Medulla oblongata (tissue), 1 donor: Measurements from ENCODE around the gene KLHL5.
"Not testable (repeated sequence)": the region's sequence is repeated elsewhere in the genome, so short reads cannot be mapped to it uniquely, and the experiment has no call there.

Source experiments
- DNase-seq: peaks from one replicate; pipeline ENCODE4 v3.0.0-alpha.2; 2015; ENCODE audit errors: extremely low spot score

KLHL5 gene

GRCh38 chr4:39097290-39097689 is 35.3 kb downstream of the KLHL5 start:
- no peak for DNase-seq

DNA sequence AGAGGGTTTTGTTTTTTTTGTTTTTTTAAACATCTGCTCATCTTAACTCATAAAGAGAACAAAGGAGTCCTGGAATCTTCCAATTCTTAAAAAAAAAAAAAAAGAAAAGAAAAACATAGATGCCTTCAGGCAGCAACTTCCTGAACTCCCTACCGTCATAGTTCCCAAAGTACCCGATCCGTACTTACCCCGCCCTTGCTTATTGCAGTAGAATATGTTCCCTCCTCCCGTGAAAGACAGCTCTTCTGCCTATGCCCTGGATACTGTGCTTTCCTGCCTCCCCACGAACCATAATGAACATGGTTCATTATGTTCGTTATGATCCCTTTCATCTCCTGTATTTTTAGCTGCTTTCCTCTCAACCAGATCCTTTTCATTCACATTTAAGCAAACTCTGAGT is 40.3 kb downstream of the KLHL5 start:
- DNase-seq = no peak

DNA sequence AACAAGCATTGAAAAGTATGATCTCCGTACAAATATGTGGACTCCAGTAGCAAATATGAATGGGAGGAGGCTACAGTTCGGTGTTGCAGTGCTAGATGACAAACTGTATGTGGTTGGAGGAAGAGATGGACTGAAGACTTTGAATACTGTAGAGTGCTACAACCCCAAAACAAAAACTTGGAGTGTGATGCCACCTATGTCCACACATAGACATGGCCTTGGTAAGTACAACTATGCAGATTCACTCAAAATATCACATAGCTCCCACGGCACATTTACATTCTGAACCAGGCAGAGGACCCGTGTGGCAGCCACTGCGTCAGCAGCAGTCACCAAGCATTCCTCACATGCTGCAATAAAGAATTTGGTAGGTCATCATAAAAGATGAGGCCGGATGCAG is 41.3 kb downstream of the KLHL5 start:
- no peak for DNase-seq

DNA sequence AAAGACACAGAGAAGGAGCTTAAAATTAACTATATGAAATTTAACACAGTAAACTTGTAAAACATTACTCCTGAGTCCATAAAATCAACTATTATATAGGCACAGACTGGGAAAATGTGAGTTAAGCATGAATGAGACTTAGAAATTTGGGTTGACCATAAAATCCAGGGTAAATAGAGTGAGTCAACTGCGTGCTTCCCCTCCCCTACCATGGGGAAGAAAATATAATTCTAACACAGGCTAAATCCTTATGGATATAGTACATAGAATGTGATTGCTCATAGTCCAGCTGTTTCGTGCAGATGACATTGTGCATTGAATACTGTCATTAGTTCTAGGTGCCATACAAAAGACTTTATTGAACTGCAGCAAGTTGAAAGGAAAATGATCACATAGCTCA is 42.2 kb downstream of the KLHL5 start:
- no peak for DNase-seq

DNA sequence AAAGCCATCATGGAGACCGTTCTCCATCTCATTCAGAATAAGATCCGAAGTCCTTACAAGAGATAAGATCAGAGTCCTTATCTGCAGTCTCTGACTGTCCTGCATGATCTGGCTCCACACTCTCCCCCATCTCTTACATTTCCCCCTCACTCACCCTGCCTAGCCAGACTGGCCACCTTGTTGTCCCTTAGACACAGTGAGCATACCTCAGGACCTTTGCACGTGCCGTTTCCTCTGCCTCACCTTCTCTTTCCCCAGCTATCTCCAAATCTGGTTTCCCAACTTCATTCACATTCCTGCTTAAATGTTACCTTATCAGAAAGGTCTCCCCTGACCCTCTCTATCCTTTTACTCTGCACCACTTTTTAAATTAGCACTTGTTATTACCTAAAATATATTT is 44.0 kb downstream of the KLHL5 start:
- no peak for DNase-seq

- DNase-seq = no peak
Measured at GRCh38 chr4:39114436-39114835, 52.4 kb downstream of the KLHL5 start.

DNA sequence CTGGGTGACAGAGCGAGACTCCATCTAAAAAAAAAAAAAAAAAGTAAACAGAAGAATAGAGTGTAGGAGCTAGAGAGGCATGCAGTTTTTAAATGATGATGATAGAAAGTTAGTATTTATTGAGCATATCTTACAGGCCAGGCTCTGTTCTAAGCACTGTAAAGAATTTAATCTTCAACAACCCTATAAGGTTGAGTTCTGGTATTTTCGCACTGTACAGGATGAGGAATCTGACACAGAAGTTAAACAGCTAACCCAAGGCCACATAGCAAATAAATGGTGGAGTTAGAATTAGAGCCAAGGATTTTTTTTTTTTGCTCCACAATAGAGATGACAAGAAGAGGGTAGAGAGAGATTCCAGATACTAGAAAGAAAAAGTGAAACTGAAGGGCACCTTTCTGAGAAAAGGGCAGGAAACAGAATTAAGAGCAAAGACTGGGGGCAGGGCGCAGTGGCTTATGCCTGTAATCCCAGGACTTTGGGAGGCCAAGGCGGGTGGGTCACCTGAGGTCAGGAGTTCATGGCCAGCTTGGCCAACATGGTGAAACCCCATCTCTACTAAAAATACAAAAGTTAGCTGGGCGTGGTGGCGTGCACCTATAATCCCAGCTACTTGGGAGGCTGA is 56.1 kb downstream of the KLHL5 start:
- DNase-seq = no peak

GRCh38 chr4:39120418-39120817 is 58.4 kb downstream of the KLHL5 start:
- DNase-seq = no peak

DNA sequence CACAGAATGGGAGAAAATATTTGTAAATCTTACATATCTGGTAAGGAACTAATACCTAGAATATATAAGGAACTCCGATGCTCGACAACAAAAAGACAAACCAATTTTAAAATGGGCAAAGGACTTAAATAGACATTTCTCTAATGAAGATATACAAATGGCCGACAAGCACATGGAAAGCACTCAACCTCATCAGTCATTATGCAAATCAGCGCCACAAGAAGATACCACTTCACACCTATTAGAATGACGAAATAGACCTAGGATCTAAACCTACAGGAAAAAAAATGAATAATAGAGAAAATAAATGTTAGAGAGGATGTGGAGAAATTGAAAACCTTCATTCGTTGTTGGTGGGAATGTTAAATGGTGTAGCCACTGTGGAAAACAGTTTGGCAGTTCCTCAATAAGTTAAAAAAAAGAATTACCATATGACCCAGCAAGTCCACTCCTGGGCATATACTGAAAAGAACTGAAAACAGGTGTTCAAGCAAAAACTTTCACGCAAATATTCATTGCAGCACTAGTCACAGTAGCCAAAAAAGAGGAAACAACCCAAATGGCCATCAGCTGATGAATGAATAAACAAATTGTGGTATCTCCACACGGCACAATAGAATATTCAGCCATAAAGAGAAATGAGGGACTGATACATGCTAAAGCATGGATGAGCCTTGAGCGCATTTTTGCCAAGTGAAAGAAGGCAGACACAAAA is 63.0 kb downstream of the KLHL5 start:
- no peak for DNase-seq

- no peak for DNase-seq
Measured at GRCh38 chr4:39125600-39125985, 63.6 kb downstream of the KLHL5 start.

DNA sequence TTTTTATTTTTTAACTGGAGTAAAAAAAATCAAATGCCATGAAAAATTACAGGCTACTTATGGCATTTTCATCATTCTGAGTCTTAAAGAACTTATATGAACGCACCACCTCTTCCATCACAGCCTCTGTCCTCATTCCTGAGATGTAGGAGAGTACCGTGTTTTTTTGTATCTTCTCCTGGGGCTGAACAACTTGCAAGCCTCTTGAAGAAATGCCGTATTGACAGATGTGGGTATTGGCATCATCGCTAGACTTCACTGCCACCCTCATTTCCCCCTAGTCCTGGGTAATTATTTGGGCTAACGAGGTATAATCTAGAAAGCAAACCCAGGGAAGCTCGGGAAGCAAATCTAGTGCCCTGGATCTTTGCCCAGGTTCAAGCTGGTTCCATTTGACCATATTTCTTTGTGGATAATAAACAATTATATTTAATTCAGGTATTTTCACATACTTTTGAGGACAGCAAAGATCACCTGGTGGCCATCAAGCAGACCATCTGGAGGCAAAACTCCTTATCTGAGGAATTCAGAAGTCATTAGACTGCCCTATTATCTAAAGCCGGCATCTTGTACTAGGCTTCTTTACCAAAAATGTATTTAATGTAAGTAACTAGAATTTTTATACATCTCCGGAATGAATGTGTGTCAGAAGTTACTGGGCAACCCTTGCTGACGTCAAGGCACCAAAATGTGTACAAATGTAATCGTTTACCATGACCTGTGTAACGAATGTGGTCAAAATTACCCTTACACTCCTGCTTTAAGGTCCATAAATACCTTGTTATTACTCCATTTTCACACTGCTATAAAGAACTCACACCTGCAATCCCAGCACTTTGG is 64.4 kb downstream of the KLHL5 start:
- no peak for DNase-seq

- DNase-seq = no peak
Measured at GRCh38 chr4:39133623-39134022, 71.6 kb downstream of the KLHL5 start.

GRCh38 chr4:39134683-39135306 is 72.8 kb downstream of the KLHL5 start:
- no peak for DNase-seq

DNA sequence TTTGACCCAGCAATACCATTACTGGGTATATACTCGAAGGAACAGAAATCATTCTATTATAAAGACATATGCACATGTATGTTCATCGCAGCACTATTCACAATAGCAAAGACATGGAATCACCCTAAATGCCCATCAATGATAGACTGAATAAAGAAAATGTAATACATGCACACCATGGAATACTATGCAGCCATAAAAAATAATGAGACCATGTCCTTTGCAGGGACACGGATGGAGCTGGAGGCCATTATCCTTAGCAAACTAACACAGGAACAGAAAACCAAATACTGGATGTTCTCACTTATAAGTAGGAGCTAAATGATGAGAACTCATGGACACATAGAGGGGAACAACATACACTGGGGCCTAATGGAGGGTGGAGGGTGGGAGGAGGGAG is 76.2 kb downstream of the KLHL5 start:
- not testable (repeated sequence) for DNase-seq

DNA sequence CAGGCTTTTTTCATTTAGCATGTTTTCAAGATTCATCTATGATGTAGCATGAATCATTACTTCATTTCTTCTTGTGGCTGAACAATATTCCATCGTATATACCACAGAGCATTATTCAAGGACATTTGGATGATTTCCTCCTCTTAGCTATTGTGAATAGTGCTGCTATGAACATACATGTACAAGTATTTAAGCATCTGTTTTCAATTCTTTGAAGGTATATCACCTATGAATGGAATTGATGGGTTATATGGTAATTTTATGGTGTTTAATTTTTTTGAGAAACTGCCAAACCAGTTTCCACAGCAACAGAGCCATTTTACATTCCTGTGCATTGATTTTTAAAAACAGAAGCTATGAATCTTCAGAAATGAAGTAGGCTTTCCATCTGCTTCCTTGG is 84.2 kb downstream of the KLHL5 start:
- no peak for DNase-seq

DNA sequence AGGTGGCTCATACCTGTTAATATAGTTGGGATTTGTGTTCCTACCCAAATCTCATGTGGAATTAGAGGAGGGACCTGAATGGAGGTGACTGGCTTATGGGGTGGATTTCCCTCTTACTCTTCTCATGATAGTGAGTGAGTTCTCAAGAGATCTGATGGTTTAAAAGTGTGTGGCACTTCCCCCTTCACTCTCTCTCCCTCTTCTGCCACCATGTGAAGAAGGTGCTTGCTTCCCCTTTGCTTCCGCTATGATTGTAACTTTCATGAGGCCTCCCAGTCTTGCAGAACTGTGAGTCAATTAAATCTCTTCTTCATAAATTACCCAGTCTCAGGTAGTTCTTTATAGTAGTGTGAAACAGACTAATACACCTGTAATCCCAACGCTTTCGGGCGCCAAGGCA is 92.0 kb downstream of the KLHL5 start:
- no peak for DNase-seq

DNA sequence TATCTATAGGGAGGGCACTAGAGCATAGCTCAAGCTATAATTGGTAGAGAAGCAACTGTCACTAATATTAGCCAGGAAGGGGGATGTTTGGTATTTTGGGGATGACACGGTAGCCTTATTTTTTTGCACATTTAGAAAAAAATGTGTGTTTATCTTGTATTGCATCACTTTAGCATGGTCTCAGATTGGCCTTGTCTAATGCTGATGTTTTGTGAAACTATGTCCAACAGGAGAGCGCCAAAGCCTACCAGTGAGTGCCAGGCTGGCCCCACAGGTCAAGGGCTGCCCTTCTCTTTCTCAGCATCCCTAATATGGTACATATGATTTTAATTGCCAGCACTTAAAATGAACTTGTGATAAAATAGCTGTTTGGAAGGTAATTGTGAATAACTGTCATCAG is 95.5 kb downstream of the KLHL5 start:
- no peak for DNase-seq

- DNase-seq = no peak
Measured at GRCh38 chr4:39166177-39166576, 104.1 kb downstream of the KLHL5 start.

DNA sequence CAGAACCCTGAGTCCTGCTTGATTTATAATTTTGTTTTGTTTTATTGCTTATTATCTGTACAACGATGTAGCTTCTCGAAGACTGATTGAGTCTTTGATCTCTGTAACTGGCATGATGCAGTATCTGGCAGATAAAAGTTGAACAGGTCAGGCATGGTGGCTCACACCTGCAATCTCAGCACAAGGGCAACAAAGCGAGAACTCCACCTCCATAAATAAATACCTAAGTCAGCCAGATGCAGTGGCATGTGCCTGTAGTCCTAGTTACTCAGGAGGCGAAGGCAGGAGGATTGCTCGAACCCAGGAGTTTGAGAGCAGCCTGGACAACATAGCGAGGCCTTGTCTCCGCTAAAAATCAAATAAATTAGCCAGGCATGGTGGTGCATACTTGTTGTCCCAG is 104.6 kb downstream of the KLHL5 start:
- DNase-seq = no peak

- no peak for DNase-seq
Measured at GRCh38 chr4:39169426-39169825, 107.4 kb downstream of the KLHL5 start.

DNA sequence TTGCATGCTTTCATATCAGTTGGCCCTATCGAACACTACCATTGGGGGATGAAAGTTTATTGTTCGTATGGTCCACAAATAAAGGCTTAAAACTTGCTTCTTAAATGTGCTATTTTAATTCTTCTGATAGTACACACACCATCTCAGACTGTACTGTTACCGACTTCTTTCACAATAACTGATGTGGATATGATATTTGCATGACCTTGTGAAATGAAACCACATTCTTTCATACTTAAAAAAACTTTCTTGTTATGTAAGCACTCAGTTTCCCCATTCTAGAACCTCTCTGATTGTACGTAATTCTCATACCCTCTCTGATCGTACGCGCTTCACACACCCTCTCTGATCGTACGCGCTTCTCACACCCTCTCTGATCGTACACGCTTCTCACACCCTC is 108.3 kb downstream of the KLHL5 start:
- no peak for DNase-seq
